ENCODE results near the gene PRDM9.
"Not testable (repeated sequence)": the region's sequence is repeated elsewhere in the genome, so short reads cannot be mapped to it uniquely, and the experiment has no call there.

Gene PRDM9

GRCh38 chr5:23507278-23507685 is at the start of gene PRDM9:
TSS of gene PRDM9 (plus strand) at chr5:23507609. CDS start at chr5:23509034, 1,425 bp downstream.
- DNase-seq = no peak

- no peak for DNase-seq
Observed at GRCh38 chr5:23457780-23458179, 49.6 kb upstream of the PRDM9 start.

- no peak for DNase-seq
Observed at GRCh38 chr5:23459214-23459613, 48.2 kb upstream of the PRDM9 start.

- DNase-seq = no peak
Observed at GRCh38 chr5:23461576-23461975, 45.8 kb upstream of the PRDM9 start.

GRCh38 chr5:23466401-23466912 is 41.0 kb upstream of the PRDM9 start:
- DNase-seq = no peak

- DNase-seq = no peak
Observed at GRCh38 chr5:23468658-23469057, 38.8 kb upstream of the PRDM9 start.

GRCh38 chr5:23473915-23474314 is 33.5 kb upstream of the PRDM9 start:
- DNase-seq = no peak

GRCh38 chr5:23474315-23474714 is 33.1 kb upstream of the PRDM9 start:
- no peak for DNase-seq

GRCh38 chr5:23476580-23476979 is 30.8 kb upstream of the PRDM9 start:
- no peak for DNase-seq

GRCh38 chr5:23482642-23483041 is 24.8 kb upstream of the PRDM9 start:
- DNase-seq = no peak

GRCh38 chr5:23483090-23483489 is 24.3 kb upstream of the PRDM9 start:
- no peak for DNase-seq

GRCh38 chr5:23484096-23484495 is 23.3 kb upstream of the PRDM9 start:
- no peak for DNase-seq

- not testable (repeated sequence) for DNase-seq
Observed at GRCh38 chr5:23486227-23486626, 21.2 kb upstream of the PRDM9 start.

GRCh38 chr5:23490993-23491392 is 16.4 kb upstream of the PRDM9 start:
- DNase-seq = no peak

GRCh38 chr5:23494558-23494957 is 12.9 kb upstream of the PRDM9 start:
- DNase-seq = no peak

GRCh38 chr5:23496576-23496975 is 10.8 kb upstream of the PRDM9 start:
- no peak for DNase-seq

GRCh38 chr5:23506329-23507236 is 826 bp upstream of the PRDM9 start:
- DNase-seq = no peak

- DNase-seq = not testable (repeated sequence)
Observed at GRCh38 chr5:23510434-23510833, 3.0 kb downstream of the PRDM9 start.

GRCh38 chr5:23522553-23522952 is 15.1 kb downstream of the PRDM9 start:
- DNase-seq = no peak

- no peak for DNase-seq
Observed at GRCh38 chr5:23523031-23523430, 15.6 kb downstream of the PRDM9 start.

- DNase-seq = no peak
Observed at GRCh38 chr5:23523998-23524397, 16.6 kb downstream of the PRDM9 start.

- DNase-seq = no peak
Observed at GRCh38 chr5:23525751-23526150, 18.3 kb downstream of the PRDM9 start.

- DNase-seq = not testable (repeated sequence)
Observed at GRCh38 chr5:23526616-23527015, 19.2 kb downstream of the PRDM9 start.

- not testable (repeated sequence) for DNase-seq
Observed at GRCh38 chr5:23527216-23527920, 20.0 kb downstream of the PRDM9 start.
